Prostate gland (tissue), 2 donors: Measurements from ENCODE around the gene GAB3. TPM values are rescaled to one million over a fixed set of nuclear protein-coding genes. Genes with fewer than 3 reads are reported as not detected.

Experiments
- DNase-seq: peaks from one replicate; pipeline ENCODE4 v3.0.0-alpha.2; 2019; ENCODE audit warnings: low spot score
- H3K27ac ChIP-seq, 2 donors: fragments of 200-600 bp; sonication (generic); 2 replicates each; pipeline ENCODE4 v1.5.1; 2017 to 2019
- H3K27me3 ChIP-seq: fragments of 200-600 bp; sonication (generic); replicated peaks from 2 replicates; pipeline ENCODE4 v1.5.1; 2019; ENCODE audit not compliant: insufficient read depth
- H3K36me3 ChIP-seq, 2 donors: fragments of 200-600 bp; sonication (generic); 1 replicate in 1 of 2; 2 replicates in 1 of 2; pipeline versions ENCODE4 v1.5.1 to v1.8.1; 2017 to 2019
- H3K4me1 ChIP-seq: fragments of 200-600 bp; sonication (generic); replicated peaks from 2 replicates; pipeline ENCODE4 v1.5.1; 2019
- H3K4me3 ChIP-seq, 2 donors: fragments of 200-600 bp; sonication (generic); 2 replicates each; pipeline ENCODE4 v1.5.1; 2017 to 2019
- H3K9me3 ChIP-seq: fragments of 200-600 bp; sonication (generic); 2 replicates; pipeline ENCODE4 v1.5.1; 2017
- CTCF ChIP-seq, 4 experiments: fragments of 200-600 bp in 2 of 4; fragments of 450-650 bp in 2 of 4; sonication (generic) in 2 of 4; IDR thresholded peaks; 1 replicate in 3 of 4; 2 replicates in 1 of 4; pipeline ENCODE4 v1.5.1; 2016 to 2019; ENCODE audit warnings: antibody characterized with exemption in 4 of 4, mild to moderate bottlenecking in 2 of 4, moderate library complexity in 2 of 4
- POLR2A ChIP-seq: fragments of 450-650 bp; IDR thresholded peaks from one replicate; pipeline ENCODE4 v1.6.1; 2016; ENCODE audit warnings: antibody characterized with exemption, mild to moderate bottlenecking
- POLR2AphosphoS5 ChIP-seq: sonication (generic); formaldehyde crosslinking; IDR thresholded peaks from one replicate; pipeline ENCODE4 v1.6.1; 2017; ENCODE audit warnings: antibody characterized with exemption
- WGBS: methylation state at CpG from one replicate; pipeline ENCODE4 v1.1.5; 2018; 5-methylcytosine and 5-hydroxymethylcytosine counted together
- intact Hi-C: fragments of 100-400 bp; cut with DNase I; formaldehyde crosslinking; loops from one replicate; pipeline ENCODE4 v1.14.2; 2022
- total RNA-seq, 2 donors: library from RNA; depleted of rRNA; stranded (reverse); fragments of >200 nt; gene quantifications; one replicate each; pipeline ENCODE4 v1.1.0, GENCODE V29; 2016

The GAB3 gene
- total RNA-seq, 2 donors from 2014 or later: 1.5 to 12.8 TPM

GRCh38 chrX:154732421-154733065 lies 18.3 kb downstream of the GAB3 start:
- intact Hi-C loops: no loop called here
- H3K27me3 ChIP-seq: no peaks in the 10 kb centered on the region
- TF ChIP-seq POLR2AphosphoS5: no peak
- no peak for TF ChIP-seq POLR2A
- no peak for TF ChIP-seq CTCF (IDR thresholded peaks at IDR 0.05)
- H3K36me3 ChIP-seq: no peaks in the 10 kb centered on the region
- no peak overlapping the region for H3K27ac ChIP-seq
- no peak for DNase-seq
- no peaks in the 10 kb centered on the region for H3K9me3 ChIP-seq
- no peak overlapping the region for H3K4me3 ChIP-seq
- WGBS: 38% methylated on average over 4 of the region's 5 CpGs
- no peaks in the 10 kb centered on the region for H3K4me1 ChIP-seq

GRCh38 chrX:154731881-154732280 lies 19.0 kb downstream of the GAB3 start:
- H3K27me3 ChIP-seq: no peaks in the 10 kb centered on the region
- WGBS: 90% methylated on average over 7 of the region's 7 CpGs
- no peaks in the 10 kb centered on the region for H3K9me3 ChIP-seq
- no peaks in the 10 kb centered on the region for H3K4me1 ChIP-seq
- no peak for DNase-seq
- no peak for TF ChIP-seq CTCF (IDR thresholded peaks at IDR 0.05)
- no peak for TF ChIP-seq POLR2AphosphoS5
- TF ChIP-seq POLR2A: no peak
- no peak overlapping the region for H3K27ac ChIP-seq
- no peak overlapping the region for H3K4me3 ChIP-seq
- intact Hi-C loops: no loop called here
- H3K36me3 ChIP-seq: no peaks in the 10 kb centered on the region

- no peak for TF ChIP-seq POLR2A
- TF ChIP-seq POLR2AphosphoS5: no peak
- TF ChIP-seq CTCF (IDR thresholded peaks at IDR 0.05): no peak
- 93% methylated on average over 5 of the region's 5 CpGs for WGBS
- DNase-seq: no peak
- intact Hi-C loops: no loop called here
- no peaks in the 10 kb centered on the region for H3K4me1 ChIP-seq
- no peaks in the 10 kb centered on the region for H3K9me3 ChIP-seq
- no peak overlapping the region for H3K4me3 ChIP-seq
- H3K27ac ChIP-seq: no peak overlapping the region
- H3K36me3 ChIP-seq: no peaks in the 10 kb centered on the region
- H3K27me3 ChIP-seq: no peaks in the 10 kb centered on the region
Measured at GRCh38 chrX:154731184-154731583, 19.7 kb downstream of the GAB3 start.

- TF ChIP-seq POLR2AphosphoS5 (no peak), CTCF (IDR thresholded peaks at IDR 0.05) (no peak), POLR2A (no peak)
- Histone ChIP-seq H3K27me3 (no peaks in the 10 kb centered on the region), H3K36me3 (no peaks in the 10 kb centered on the region), H3K27ac (no peak overlapping the region), H3K4me3 (no peak overlapping the region), H3K4me1 (no peaks in the 10 kb centered on the region), H3K9me3 (no peaks in the 10 kb centered on the region)
- intact Hi-C loops: no loop called here
- 32% methylated on average over 6 of the region's 6 CpGs for WGBS
- DNase-seq: no peak
Measured at GRCh38 chrX:154730253-154730891, 20.5 kb downstream of the GAB3 start.

- Histone ChIP-seq H3K27me3 (no peaks in the 10 kb centered on the region), H3K4me3 (no peak overlapping the region), H3K27ac (no peak overlapping the region), H3K36me3 (no peaks in the 10 kb centered on the region), H3K9me3 (no peaks in the 10 kb centered on the region), H3K4me1 (no peaks in the 10 kb centered on the region)
- no peak for TF ChIP-seq POLR2A
- no peak for TF ChIP-seq CTCF (IDR thresholded peaks at IDR 0.05)
- no peak for TF ChIP-seq POLR2AphosphoS5
- intact Hi-C loops: no loop called here
- no peak for DNase-seq
- 77% methylated on average over 3 of the region's 3 CpGs for WGBS
Measured at GRCh38 chrX:154729439-154729838, 21.4 kb downstream of the GAB3 start.
